Right lobe of liver (tissue), 4 donors: Measurements from ENCODE around the gene CTDSP2.

Experiments used
- POLR2A ChIP-seq: fragments of 450-650 bp; IDR thresholded peaks from one replicate; pipeline ENCODE4 v1.6.1; 2017; ENCODE audit warnings: antibody characterized with exemption, mild to moderate bottlenecking
- TF ChIP-seq, protein P1 (sequence below), 4 donors: fragments of 200-600 bp in 3 of 4; fragments of 450-650 bp in 1 of 4; IDR thresholded peaks; one replicate each; pipeline versions ENCODE4 v1.5.1 to v1.8.0; 2016 to 2022; ENCODE audit warnings: antibody characterized with exemption in 4 of 4, mild to moderate bottlenecking in 2 of 4
- donor health status: DM: no; HTN: no; CAD: no.
- donor health status: DM: no; HTN: no; CAD: no.
- donor health status: DM: no; HTN: yes; CAD: no.

DNA sequence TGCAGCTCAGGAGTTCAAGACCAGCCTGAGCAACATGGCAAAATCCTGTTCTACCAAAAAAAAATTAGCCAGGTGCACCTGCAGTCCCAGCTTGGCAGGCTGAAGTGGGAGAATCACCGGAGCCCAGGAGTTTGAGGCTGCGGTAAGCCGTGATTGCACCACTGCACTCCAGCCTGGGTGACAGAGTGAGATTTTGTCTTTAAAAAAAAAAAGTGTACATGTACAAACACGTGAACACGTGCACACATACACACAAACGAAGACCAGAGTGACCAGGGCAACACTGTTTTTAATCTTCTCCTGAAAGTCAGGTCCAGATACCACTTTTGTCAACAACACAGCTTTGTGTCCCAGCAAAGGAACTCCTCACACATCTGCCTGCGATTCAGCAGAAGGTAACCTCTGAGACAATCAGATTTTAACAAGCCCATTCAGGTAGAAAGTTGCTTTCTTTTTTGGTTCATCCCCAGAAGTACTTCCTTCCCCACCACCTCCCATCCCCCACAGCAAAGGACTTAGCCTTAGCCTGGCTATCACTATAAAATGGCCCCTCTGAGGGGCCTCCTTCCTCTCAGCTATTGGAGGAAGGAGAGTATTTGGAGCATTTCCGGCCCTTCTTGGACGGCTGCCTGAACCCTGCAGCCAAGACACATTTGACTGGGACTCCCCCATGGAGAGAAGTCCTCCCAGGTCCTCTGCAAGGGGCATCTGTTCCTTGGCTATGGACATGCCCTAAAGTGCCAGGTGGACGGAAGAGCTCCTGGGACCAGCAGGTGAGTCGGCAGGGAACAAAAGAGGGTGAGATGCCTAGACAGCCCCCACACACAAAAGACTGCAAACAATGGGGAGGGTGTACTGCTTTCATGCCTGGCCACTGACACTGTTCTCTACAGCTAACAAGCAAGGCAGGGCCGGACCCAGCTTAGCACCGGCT is 9.8 kb downstream of the CTDSP2 start:
- TF ChIP-seq POLR2A, result no peak
- TF ChIP-seq, protein P1, sequence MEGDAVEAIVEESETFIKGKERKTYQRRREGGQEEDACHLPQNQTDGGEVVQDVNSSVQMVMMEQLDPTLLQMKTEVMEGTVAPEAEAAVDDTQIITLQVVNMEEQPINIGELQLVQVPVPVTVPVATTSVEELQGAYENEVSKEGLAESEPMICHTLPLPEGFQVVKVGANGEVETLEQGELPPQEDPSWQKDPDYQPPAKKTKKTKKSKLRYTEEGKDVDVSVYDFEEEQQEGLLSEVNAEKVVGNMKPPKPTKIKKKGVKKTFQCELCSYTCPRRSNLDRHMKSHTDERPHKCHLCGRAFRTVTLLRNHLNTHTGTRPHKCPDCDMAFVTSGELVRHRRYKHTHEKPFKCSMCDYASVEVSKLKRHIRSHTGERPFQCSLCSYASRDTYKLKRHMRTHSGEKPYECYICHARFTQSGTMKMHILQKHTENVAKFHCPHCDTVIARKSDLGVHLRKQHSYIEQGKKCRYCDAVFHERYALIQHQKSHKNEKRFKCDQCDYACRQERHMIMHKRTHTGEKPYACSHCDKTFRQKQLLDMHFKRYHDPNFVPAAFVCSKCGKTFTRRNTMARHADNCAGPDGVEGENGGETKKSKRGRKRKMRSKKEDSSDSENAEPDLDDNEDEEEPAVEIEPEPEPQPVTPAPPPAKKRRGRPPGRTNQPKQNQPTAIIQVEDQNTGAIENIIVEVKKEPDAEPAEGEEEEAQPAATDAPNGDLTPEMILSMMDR (IDR thresholded peaks at IDR 0.05), result no peak
